Memory B cell (primary cell): ENCODE data around the gene ADGRG7.
A peak's percentile ranks its signal among the peaks of the same experiment; 100 is the strongest.

Experiments used
- ATAC-seq: fragments of 150-1000 bp; cut with Tn5 transposase; 2 replicates; pipeline ENCODE4 v1.10.0; 2021; ENCODE audit warnings: low read depth, mild to moderate bottlenecking, moderate library complexity
- DNase-seq, 2 donors: peaks; one replicate each; pipeline ENCODE4 v3.0.0; 2022; ENCODE audit warnings: low spot score in 2 of 2
- H3K27ac Mint-ChIP-seq: one replicate; pipeline ENCODE4 v1.8.0; 2022; ENCODE audit warnings: mild to moderate bottlenecking, moderate library complexity, mixed read lengths
- H3K27me3 Mint-ChIP-seq: one replicate; pipeline ENCODE4 v1.8.0; 2022; ENCODE audit warnings: mixed read lengths
- H3K36me3 Mint-ChIP-seq: one replicate; pipeline ENCODE4 v1.8.0; 2022; ENCODE audit warnings: mild to moderate bottlenecking, mixed read lengths
- H3K4me1 Mint-ChIP-seq: one replicate; pipeline ENCODE4 v1.8.0; 2022; ENCODE audit warnings: mixed read lengths
- H3K4me3 Mint-ChIP-seq: one replicate; pipeline ENCODE4 v1.8.0; 2022; ENCODE audit warnings: mild to moderate bottlenecking, moderate library complexity, mixed read lengths
- H3K9me3 Mint-ChIP-seq: one replicate; pipeline ENCODE4 v1.8.0; 2022; ENCODE audit warnings: mixed read lengths

Gene ADGRG7

DNA sequence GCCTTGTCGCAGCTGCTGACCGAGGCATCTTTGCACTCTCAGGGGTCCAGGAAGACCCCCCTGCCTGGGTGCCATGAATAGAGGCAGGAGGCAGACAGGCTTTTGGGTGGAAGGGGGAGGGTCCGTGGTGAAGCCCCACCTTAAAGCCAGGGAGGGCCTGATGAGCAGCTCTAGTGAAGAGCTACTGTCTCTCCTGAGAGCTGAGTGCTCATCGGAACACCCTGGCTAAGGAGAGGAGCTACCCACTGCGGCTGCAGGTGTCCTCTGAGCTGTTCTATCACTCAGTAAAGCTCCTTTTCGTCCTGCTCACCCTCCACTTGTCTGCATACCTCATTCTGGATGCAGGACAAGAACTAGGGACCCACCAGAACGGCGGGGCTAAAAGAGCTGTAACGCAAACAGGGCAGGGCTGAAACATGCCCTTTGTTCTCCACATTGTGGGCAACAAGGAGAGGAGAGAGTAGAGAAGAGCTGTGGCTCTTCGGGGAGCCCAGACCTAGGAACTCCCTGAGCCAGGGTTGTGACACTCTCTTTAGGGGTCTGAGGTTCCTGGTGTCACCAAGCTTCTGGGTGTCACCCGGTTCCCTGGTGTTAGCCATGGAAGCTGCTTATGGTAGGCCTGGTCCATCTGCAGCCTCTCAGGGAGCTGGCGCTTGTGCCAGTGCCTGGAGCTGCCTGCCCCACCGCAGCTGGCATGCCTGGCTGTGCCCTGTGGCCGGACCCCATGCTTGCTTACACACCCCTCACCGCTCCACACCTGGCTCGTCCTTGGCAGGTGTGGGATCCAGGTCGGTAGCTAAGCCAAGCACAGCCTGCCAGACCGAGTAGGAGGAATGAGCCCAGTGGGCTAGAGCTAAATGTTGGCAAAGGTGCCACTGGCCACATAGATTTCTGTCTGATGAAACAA lies 73.7 kb downstream of the ADGRG7 start:
- H3K9me3 Mint-ChIP-seq: peaks cover 2% of the 10 kb centered on the region
- H3K36me3 Mint-ChIP-seq: peaks cover 2% of the 10 kb centered on the region
- no peak overlapping the region for H3K4me3 Mint-ChIP-seq
- peaks cover 4% of the 10 kb centered on the region for H3K27me3 Mint-ChIP-seq
- DNase-seq (no peak), ATAC-seq (no peak)
- no peak overlapping the region for H3K27ac Mint-ChIP-seq
- H3K4me1 Mint-ChIP-seq: no peaks in the 10 kb centered on the region

GRCh38 chr3:100693225-100693624 lies 83.8 kb downstream of the ADGRG7 start:
- DNase-seq (no peak), ATAC-seq (no peak)
- Mint-ChIP-seq H3K4me1 (no peaks in the 10 kb centered on the region), H3K9me3 (no peaks in the 10 kb centered on the region), H3K27ac (no peak overlapping the region), H3K36me3 (peaks cover 2% of the 10 kb centered on the region), H3K27me3 (peaks cover 25% of the 10 kb centered on the region), H3K4me3 (no peak overlapping the region)

GRCh38 chr3:100695696-100696095 lies 86.3 kb downstream of the ADGRG7 start:
- Mint-ChIP-seq H3K4me3 (no peak overlapping the region), H3K4me1 (no peaks in the 10 kb centered on the region), H3K36me3 (no peaks in the 10 kb centered on the region), H3K27me3 (peaks cover 32% of the 10 kb centered on the region), H3K9me3 (no peaks in the 10 kb centered on the region), H3K27ac (no peak overlapping the region)
- ATAC-seq: no peak
- DNase-seq: no peak

GRCh38 chr3:100696161-100696560 lies 86.8 kb downstream of the ADGRG7 start:
- no peaks in the 10 kb centered on the region for H3K4me1 Mint-ChIP-seq
- peaks cover 32% of the 10 kb centered on the region for H3K27me3 Mint-ChIP-seq
- H3K27ac Mint-ChIP-seq: no peak overlapping the region
- DNase-seq (no peak), ATAC-seq (no peak)
- no peak overlapping the region for H3K4me3 Mint-ChIP-seq
- no peaks in the 10 kb centered on the region for H3K36me3 Mint-ChIP-seq
- no peaks in the 10 kb centered on the region for H3K9me3 Mint-ChIP-seq

GRCh38 chr3:100697172-100697571 lies 87.8 kb downstream of the ADGRG7 start:
- no peak for ATAC-seq
- no peaks in the 10 kb centered on the region for H3K36me3 Mint-ChIP-seq
- no peaks in the 10 kb centered on the region for H3K4me1 Mint-ChIP-seq
- H3K27me3 Mint-ChIP-seq: peaks cover 28% of the 10 kb centered on the region
- no peaks in the 10 kb centered on the region for H3K9me3 Mint-ChIP-seq
- no peak overlapping the region for H3K27ac Mint-ChIP-seq
- H3K4me3 Mint-ChIP-seq: no peak overlapping the region
- DNase-seq: no peak

- no peaks in the 10 kb centered on the region for H3K4me1 Mint-ChIP-seq
- no peak overlapping the region for H3K27ac Mint-ChIP-seq
- no peaks in the 10 kb centered on the region for H3K9me3 Mint-ChIP-seq
- H3K27me3 Mint-ChIP-seq: peaks cover 28% of the 10 kb centered on the region
- no peak for DNase-seq
- no peak for ATAC-seq
- no peaks in the 10 kb centered on the region for H3K36me3 Mint-ChIP-seq
- H3K4me3 Mint-ChIP-seq: no peak overlapping the region
Measured at GRCh38 chr3:100697723-100698285, 88.4 kb downstream of the ADGRG7 start.

GRCh38 chr3:100698736-100699135 lies 89.3 kb downstream of the ADGRG7 start:
- no peaks in the 10 kb centered on the region for H3K9me3 Mint-ChIP-seq
- no peak for DNase-seq
- no peaks in the 10 kb centered on the region for H3K36me3 Mint-ChIP-seq
- ATAC-seq: no peak
- H3K4me3 Mint-ChIP-seq: no peak overlapping the region
- no peak overlapping the region for H3K27ac Mint-ChIP-seq
- H3K27me3 Mint-ChIP-seq: peaks cover 26% of the 10 kb centered on the region
- H3K4me1 Mint-ChIP-seq: no peaks in the 10 kb centered on the region

DNA sequence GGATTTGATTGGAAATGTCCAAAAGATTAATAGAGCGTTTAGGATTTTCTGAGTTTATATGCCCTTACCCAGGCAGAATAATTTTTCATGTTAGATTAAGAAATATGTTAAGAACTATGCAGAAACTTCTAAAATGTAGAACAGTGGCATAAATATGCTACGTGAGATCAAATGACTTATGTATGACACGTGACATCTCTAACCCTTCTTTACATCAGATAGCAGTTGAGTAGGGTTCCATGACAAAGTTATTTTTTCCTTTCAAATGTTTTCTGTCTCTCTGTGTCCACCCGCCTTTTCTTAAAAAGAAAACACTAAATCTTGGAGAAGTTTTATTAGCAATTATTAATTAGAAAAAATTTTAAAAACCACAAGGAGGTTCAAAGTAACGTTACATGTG lies 91.3 kb downstream of the ADGRG7 start:
- Mint-ChIP-seq H3K36me3 (no peaks in the 10 kb centered on the region), H3K27me3 (peaks cover 29% of the 10 kb centered on the region), H3K9me3 (no peaks in the 10 kb centered on the region), H3K4me3 (no peak overlapping the region), H3K4me1 (no peaks in the 10 kb centered on the region), H3K27ac (no peak overlapping the region)
- DNase-seq (no peak), ATAC-seq (no peak)

DNA sequence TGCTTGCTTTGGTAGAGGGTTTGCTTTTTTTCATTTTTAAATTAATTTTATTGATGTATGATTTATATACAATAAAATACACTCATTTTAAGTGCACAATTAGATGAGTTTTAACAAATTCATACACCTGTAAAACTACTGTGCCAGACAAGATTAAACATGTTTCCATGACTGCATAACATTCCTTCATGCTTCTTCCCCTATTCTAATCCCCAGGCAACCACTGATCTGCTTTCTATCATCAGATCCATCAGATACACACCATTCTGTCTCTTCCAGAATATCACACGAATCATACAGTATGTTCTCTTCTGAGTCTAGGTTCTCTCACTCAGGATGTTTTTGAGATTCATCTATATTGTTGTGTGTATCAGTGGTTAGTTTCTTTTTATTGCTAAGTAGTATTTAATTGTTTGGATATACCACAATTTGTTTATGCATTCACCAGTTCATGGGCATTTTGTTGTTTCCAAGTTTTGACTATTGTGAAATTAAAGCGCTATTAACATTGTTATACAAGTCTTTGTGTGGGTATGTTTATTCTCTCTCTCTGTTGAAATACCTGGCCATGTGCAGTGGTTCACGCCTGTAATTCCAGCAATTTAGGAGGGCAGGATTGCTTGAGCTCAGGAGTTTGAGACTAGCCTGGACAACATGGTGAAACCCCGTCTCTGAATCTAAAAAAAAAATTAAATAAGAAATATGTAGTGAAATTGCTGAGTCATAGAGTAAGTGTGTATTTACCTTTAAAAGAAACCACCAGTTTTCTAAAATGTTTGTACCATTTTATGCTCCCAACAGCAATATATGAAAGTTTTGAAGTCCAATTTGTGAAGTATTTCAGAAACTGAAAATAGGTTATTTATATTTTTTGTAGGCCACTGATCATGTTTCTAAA lies 92.9 kb downstream of the ADGRG7 start:
- ATAC-seq (no peak), DNase-seq (no peak)
- Mint-ChIP-seq H3K4me3 (no peak overlapping the region), H3K27ac (no peak overlapping the region), H3K36me3 (no peaks in the 10 kb centered on the region), H3K27me3 (peaks cover 25% of the 10 kb centered on the region), H3K4me1 (no peaks in the 10 kb centered on the region), H3K9me3 (no peaks in the 10 kb centered on the region)

DNA sequence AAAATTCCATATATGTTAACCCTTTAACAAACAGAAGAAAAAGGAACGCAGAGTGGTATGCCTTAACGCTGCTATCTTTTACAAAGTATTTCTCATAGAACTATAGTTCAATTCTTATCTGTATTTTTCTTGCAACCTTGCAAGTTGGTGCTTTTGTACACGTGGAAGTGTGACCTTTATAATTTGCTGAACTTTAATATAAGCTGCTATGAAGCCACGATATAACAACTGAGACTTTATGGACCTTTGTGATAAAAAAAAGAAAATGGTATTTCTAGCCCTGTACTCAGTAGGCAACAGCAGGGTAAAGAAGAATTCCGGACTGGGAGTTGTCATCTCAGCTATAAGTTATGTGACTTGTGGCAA lies 93.6 kb downstream of the ADGRG7 start:
- Mint-ChIP-seq H3K27ac (no peak overlapping the region), H3K36me3 (no peaks in the 10 kb centered on the region), H3K9me3 (no peaks in the 10 kb centered on the region), H3K4me1 (no peaks in the 10 kb centered on the region), H3K4me3 (no peak overlapping the region), H3K27me3 (peaks cover 20% of the 10 kb centered on the region)
- no peak for DNase-seq
- ATAC-seq: no peak

DNA sequence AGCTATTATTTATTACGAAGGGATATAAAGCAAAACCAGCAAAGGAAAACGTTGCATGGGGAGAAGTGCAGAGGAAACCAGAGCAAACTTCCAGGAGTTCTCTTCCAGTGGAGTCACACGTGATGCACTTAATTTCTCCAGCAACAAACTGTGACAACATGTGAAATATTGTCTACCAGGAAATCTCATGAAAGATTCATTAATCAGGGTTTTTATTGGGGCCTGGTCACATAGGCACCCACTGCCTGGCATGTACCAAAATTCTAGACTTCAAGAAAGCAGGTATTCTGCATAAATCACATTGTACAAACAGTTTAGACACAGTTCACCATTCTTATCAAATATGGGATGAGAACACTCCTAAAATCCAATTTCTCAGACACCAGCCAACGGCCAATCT lies 94.5 kb downstream of the ADGRG7 start:
- Mint-ChIP-seq H3K27me3 (peaks cover 14% of the 10 kb centered on the region), H3K27ac (no peak overlapping the region), H3K4me1 (peaks cover 4% of the 10 kb centered on the region), H3K36me3 (no peaks in the 10 kb centered on the region), H3K4me3 (no peak overlapping the region), H3K9me3 (peaks cover 3% of the 10 kb centered on the region)
- DNase-seq: no peak
- no peak for ATAC-seq

DNA sequence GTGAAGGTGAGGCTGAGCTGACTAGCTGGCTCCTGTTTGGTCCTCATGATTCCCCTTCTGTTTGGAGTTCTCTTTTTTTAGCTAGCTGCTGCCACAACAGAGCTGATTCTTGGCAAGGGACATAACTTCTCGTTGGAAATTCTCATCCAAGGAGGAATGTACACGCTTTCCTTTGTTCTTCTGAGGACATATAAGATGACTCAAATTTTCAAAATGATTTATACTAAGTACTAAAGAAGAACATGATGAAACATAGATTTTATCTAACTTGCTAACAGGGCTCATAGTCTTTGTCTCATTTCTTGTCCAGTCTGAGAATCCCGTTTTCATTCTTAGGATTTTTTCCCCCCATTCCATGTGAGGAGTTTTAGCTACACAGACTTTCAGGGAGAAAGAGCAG lies 97.0 kb downstream of the ADGRG7 start:
- DNase-seq (no peak), ATAC-seq (no peak)
- Mint-ChIP-seq H3K27ac (no peak overlapping the region), H3K9me3 (peaks cover 4% of the 10 kb centered on the region), H3K4me1 (peaks cover 14% of the 10 kb centered on the region), H3K36me3 (peaks cover 4% of the 10 kb centered on the region), H3K4me3 (no peak overlapping the region), H3K27me3 (peaks cover 7% of the 10 kb centered on the region)

- peaks cover 12% of the 10 kb centered on the region for H3K36me3 Mint-ChIP-seq
- H3K27me3 Mint-ChIP-seq: peaks cover 6% of the 10 kb centered on the region
- peaks cover 28% of the 10 kb centered on the region for H3K4me1 Mint-ChIP-seq
- H3K27ac Mint-ChIP-seq: peak overlapping the region; percentile 99
- no peak for ATAC-seq
- no peak for DNase-seq
- peaks cover 4% of the 10 kb centered on the region for H3K9me3 Mint-ChIP-seq
- peak overlapping the region; percentile 91 for H3K4me3 Mint-ChIP-seq
Measured at GRCh38 chr3:100708644-100708988, 99.2 kb downstream of the ADGRG7 start.
